OCI-LY7 (cell line): ENCODE data around the gene TKFC.

Experiments
- CTCF ChIP-seq: fragments of 200-600 bp; sonication (generic); conservative IDR thresholded peaks from 2 replicates; pipeline ENCODE4 v1.5.1; 2014; ENCODE audit warnings: mild to moderate bottlenecking, antibody characterized with exemption, low read length, moderate library complexity, mixed read lengths
- EZH2phosphoT487 ChIP-seq: fragments of 200-600 bp; sonication (generic); IDR thresholded peaks from 2 replicates; pipeline ENCODE4 v1.6.1; 2018; ENCODE audit warnings: low read depth, borderline replicate concordance, mild to moderate bottlenecking, mixed run types, antibody characterized with exemption, low read length, moderate library complexity, mixed read lengths

- TF ChIP-seq CTCF, result no peak
- TF ChIP-seq EZH2phosphoT487, result no peak
Measured at GRCh38 chr11:61295596-61295926, 37.5 kb upstream of the TKFC start.
